COLO668 (cell line): ENCODE data around the gene REN.

Experiments
- DNase-seq: peaks from one replicate; lab custom pipeline; 2025; ENCODE audit not compliant: unreplicated experiment; lab: John Stamatoyannopoulos, UW

The REN gene

GRCh38 chr1:204110894-204111633 is 55.1 kb downstream of the REN start:
- DNase-seq = peak; percentile 53

GRCh38 chr1:204108312-204109141 is 57.6 kb downstream of the REN start:
- DNase-seq = peak; percentile 87

- DNase-seq = no peak
These were observed 58.2 kb downstream of the REN start for GRCh38 chr1:204107892-204108291.

GRCh38 chr1:204106825-204107224 is 59.3 kb downstream of the REN start:
- DNase-seq = no peak

GRCh38 chr1:204105131-204105515 is 61.0 kb downstream of the REN start:
- no peak for DNase-seq
